HG02870 (cell line): ENCODE data around the gene UBE2D2.
"Not testable (repeated sequence)": the region's sequence is repeated elsewhere in the genome, so short reads cannot be mapped to it uniquely, and the experiment has no call there.

Experiments
- ATAC-seq: cut with Tn5 transposase; IDR thresholded peaks from one replicate; pipeline ENCODE4 v1.9.1; 2021; ENCODE audit warnings: mild to moderate bottlenecking, moderate library complexity; ENCODE audit not compliant: unreplicated experiment

UBE2D2 gene

DNA sequence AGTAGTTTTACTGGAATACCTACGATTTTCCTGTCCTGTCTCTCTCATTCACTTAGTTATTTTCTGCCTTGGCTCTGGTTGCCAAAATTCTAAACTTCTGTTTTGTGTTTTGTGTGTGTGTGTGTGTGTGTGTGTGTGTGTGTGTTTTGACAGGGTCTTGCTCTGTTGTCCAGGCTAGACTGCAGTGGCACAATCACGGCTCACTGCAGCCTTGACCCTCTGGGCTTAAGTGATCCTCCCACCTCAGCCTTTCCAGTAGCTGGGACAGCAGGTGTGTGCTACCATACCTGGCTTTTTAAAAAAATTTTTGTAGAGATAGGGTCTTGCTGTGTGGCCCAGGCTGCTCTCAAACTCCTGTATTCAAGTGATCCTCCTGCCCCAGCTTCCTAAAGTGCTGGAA is 17.2 kb downstream of the UBE2D2 start:
- ATAC-seq, result no peak

GRCh38 chr5:139582181-139582580 is 21.0 kb downstream of the UBE2D2 start:
- not testable (repeated sequence) for ATAC-seq

DNA sequence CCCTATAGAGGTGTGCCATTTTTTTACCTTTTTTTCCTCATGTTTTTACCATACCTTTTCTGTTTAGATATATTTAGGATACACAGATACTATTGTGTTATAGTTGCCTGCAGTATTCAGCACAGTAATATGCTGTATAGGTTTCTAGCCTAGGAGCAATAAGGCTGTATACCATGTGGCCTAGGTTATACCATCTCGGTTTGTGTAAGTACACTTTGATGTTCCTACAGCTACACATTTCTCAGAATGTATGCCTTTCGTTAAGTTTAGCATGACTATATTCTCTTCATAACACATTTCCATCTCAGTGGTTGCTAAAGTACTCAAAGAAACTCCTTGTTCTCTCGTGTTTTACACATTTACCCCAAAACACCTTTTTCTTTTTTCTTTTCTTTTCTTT is 23.0 kb downstream of the UBE2D2 start:
- no peak for ATAC-seq

GRCh38 chr5:139588116-139588515 is 27.0 kb downstream of the UBE2D2 start:
- not testable (repeated sequence) for ATAC-seq

- no peak for ATAC-seq
Observed at GRCh38 chr5:139588962-139589361, 27.8 kb downstream of the UBE2D2 start.

GRCh38 chr5:139592289-139592688 is 31.1 kb downstream of the UBE2D2 start:
- ATAC-seq, result peak; percentile 49

DNA sequence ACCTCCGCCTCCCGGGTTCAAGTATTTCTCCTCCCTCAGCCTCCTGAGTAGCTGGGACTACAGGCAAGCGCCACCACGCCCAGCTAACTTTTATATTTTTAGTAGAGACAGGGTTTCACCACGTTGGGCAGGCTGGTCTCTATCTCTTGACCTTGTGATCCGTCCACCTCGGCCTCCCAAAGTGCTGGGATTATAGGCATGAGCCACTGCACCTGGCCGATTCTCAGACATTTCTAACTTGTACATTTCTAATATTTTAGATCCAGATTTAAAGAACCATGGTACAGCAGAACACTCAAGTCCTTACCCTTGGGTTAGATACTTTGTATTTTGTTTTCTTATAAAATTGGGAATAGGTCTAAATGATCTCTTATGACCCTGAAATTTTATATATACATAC is 31.9 kb downstream of the UBE2D2 start:
- not testable (repeated sequence) for ATAC-seq

DNA sequence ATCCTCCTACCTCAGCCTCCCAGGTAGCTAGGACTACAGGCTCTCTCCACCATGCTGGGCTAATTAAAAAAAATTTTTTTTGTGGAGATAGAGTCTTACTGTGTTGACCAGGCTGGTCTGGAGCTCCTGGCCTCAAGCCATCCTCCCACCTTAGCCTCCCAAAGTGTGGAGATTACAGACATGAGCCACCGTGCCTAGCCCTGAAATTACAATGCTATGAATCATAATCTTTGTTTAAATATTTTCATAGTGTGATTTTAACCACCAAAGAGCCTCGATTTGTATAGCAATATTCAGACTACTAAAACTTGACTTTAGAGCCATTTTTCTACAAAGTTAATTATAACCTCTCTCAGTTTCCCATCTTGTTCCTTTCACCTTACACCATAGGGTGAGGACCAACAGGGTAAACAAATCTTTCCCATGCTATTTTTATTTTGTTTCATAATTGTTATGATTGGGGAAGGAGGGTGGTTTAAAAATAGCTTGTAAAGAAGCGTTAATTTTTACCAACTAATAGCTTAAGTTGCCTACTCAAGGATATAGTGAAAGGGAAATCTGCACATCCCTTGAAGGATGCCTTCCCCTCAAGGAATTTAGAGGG is 32.7 kb downstream of the UBE2D2 start:
- ATAC-seq, result no peak

- ATAC-seq, result no peak
Observed at GRCh38 chr5:139597134-139597533, 36.0 kb downstream of the UBE2D2 start.

GRCh38 chr5:139598601-139598965 is 37.4 kb downstream of the UBE2D2 start:
- ATAC-seq, result not testable (repeated sequence)

DNA sequence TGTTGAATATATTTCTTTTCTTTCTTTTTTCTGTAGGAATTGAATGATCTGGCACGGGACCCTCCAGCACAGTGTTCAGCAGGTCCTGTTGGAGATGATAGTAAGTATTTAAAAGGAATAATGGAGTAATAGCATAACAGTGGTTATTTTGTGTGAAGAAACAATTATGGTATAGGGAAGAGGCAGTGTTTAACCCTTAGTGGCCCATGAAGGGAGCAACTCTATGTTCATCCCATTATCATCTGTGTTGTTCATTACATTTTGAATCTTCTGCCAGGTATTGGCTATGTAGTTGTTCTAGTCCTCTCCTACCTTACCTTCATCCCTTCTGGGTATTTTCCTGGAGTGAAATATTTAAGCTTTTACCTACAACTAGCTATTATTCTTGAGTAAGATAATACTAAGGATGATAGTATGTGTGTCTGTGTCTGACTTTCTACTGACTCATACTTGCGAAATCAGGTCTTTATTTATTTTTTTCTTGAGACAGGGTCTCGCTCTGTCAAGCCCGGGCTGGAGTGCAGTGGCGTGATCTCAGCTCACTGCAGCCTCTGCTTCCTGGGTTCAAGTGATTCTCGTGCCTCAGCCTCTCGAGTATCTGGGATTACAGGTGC is 39.3 kb downstream of the UBE2D2 start:
- no peak for ATAC-seq

- no peak for ATAC-seq
Observed at GRCh38 chr5:139601429-139601828, 40.3 kb downstream of the UBE2D2 start.

DNA sequence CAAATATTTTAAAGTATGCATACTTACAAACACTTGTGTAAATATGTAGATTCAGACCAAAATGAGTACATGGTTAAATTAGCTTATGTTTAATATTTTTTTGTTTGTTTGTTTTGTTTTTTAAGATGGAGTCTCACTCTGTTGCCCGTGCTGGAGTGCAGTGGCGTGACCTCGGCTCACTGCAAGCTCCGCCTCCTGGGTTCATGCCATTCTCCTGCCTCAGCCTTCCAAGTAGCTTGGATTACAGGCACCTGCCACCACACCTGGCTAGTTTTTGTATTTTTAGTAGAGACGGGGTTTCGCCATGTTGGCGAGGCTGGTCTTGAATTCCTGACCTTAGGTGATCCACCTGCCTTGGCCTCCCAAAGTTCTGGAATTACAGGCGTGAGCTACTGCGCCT is 40.8 kb downstream of the UBE2D2 start:
- not testable (repeated sequence) for ATAC-seq

- ATAC-seq, result no peak
Observed at GRCh38 chr5:139605887-139606286, 44.7 kb downstream of the UBE2D2 start.

GRCh38 chr5:139611703-139612584 is 50.8 kb downstream of the UBE2D2 start:
- ATAC-seq, result peak; percentile 62

DNA sequence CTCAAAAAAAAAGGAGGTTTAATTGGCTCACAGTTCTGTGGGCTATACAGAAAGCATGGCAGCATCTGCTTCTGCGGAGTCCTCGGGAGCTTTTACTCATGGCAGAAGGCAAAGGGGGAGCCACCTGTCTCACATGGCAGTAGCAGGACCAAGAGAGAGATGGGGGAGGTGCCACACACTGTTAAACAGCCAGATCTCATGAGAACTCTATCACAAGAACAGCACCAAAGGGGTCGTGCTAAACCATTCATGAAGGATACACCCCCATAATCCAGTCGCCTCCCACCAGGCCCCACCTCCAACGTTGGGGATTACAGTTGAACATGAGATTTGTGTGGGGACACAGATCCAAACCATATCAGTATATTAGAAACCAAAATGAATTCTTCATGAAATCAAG is 58.7 kb downstream of the UBE2D2 start:
- ATAC-seq, result no peak

DNA sequence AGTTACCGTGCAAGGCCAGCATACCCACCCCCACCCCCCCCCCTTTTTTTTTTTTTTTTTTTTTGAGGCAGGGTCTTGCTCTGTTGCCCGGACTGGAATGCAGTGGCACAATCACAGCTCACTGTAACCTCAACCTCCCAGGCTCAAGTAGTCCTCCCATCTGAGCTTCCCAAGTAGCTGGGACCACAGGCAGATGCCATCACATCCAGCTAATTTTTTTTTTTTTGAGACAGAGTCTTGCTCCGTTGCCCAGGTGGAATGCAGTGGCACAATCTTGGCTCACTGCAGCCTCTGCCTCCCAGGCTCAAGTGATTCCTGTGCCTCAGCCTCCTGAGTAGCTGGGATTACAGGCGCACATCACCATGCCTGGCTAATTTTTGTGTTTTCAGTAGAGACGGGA is 64.3 kb downstream of the UBE2D2 start:
- ATAC-seq, result not testable (repeated sequence)

DNA sequence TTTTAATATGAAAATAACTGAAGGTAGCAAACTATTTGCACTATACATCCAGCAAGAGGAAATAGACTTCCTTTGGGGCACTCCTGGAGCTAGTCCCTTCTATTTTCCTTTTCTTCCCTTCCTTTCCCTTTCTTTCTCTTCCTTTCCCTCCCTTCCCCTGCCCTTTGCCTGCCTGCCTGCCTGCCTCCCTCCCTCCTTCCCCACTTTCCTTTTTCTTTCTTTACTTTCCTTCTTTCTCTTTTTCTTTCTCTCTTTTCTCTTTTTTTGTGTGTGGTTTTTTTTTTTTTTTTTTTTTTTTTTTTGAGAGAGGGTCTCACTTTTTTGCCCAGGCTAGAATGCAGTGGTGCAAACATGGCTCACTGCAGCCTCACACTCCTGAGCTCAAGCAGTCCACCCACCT is 69.7 kb downstream of the UBE2D2 start:
- ATAC-seq, result no peak

DNA sequence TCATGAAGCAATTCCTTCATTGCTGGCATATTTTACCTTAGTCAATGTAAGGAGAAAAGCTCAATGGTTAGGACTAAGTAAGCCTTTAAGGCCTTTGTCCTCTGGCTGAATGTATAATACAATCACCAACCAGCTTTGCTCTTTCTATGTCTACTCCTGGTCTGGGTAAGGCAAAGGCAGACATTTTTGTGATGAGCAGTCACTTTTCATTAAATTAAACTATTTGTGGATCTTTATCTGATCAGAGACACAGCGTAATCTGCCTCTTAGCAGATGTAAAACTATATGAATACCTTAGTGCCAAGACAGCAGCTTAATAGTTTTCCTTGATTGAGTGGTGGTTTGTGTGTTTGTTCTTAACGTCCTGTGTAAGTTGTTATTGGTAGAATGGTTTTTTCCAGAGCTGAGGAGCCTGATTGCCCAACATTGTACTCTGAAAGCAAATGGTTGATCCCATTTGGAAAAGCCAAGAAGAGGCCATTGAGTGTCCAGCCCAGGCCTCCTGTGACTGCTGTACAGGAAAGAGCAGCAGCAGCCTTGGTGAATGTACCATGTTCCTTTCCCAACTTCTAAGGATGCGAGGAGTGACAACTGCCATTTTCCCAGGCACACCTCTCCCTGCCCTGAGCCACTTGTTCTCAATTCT is 70.5 kb downstream of the UBE2D2 start:
- no peak for ATAC-seq

DNA sequence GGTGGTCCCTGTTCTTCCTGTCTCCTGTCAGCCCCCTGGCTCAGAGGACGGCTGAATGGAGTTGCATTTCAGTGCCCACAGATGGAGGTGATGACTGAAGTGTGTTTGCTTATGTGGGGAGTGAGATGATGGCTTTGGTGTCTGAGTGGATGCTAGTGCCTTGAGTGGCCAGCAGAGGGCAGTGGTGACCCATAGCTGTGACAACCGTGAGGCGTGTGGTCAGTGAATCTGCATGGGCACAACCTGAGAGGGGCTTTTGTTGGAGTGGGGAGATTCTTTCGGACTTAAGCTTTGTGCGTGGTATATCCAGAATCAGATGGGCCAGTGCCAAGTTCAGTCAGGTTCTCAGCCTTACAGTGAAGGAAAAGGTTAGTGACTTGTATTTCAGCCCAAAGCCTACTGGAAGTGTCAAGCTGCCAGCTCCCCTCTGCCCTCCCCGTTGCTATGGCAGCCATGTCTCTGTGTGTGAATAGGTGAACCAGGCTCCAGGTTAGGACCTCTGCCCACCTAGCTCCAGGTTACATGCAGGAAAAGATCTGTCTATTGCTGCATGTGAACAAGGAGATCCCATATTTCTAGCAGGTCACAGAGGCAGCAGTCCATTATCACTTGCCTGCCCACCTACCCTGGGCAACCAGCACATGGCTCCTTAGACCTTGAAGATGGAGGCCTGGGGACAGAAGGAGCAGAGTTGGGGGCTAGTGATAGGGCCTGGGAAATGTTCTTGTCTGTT is 72.3 kb downstream of the UBE2D2 start:
- peak; percentile 23 for ATAC-seq

DNA sequence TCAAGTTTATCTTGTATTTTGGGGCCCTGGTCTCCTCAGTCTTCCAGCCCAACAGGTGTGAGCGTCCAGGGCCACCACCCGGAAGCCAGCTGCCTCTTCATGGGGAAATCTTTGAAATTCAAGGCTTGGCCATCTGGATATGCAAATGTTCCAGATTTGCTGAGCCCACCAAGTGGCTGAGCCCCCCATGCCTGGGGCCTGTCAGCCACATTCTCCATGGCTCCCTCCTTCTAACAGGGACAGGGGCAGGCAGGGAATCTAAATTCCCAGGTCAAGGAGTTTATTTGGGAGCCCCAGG is 72.8 kb downstream of the UBE2D2 start:
- no peak for ATAC-seq
